OCI-LY3 (cell line): ENCODE results near the gene HOXB3.

Experiments used
- H2AFZ ChIP-seq: fragments of 200-600, 300-600 bp; shearing (Covaris generic); 2 replicates; pipeline ENCODE4 v1.6.0; 2014; ENCODE audit warnings: antibody characterized with exemption, low read depth, low read length
- H3K27ac ChIP-seq: fragments of 200-600, 300-600 bp; sonication (generic); 2 replicates; pipeline ENCODE4 v1.5.1; 2014; ENCODE audit warnings: mild to moderate bottlenecking, low read length, moderate library complexity, mixed read lengths
- H3K27me3 ChIP-seq: fragments of 200-600, 300-600 bp; sonication (generic); 2 replicates; pipeline ENCODE4 v1.6.1; 2014; ENCODE audit warnings: low read depth, low read length, mixed read lengths
- H3K36me3 ChIP-seq: fragments of 200-600, 300-600 bp; sonication (generic); replicated peaks from 2 replicates; pipeline ENCODE3; 2014; ENCODE audit warnings: low read depth, low read length, mixed read lengths
- H3K4me1 ChIP-seq: fragments of 300-600, 200-600 bp; sonication (generic); 2 replicates; pipeline ENCODE4 v1.6.1; 2014; ENCODE audit warnings: low read length, mixed read lengths
- H3K4me2 ChIP-seq: fragments of 200-600, 300-600 bp; sonication (generic); 2 replicates; pipeline ENCODE4 v1.6.1; 2014; ENCODE audit warnings: low read length, mixed read lengths
- H3K4me3 ChIP-seq: fragments of 300-600, 200-600 bp; sonication (generic); 2 replicates; pipeline ENCODE4 v1.5.1; 2014; ENCODE audit warnings: antibody characterized with exemption, mild to moderate bottlenecking, low read length, moderate library complexity
- H3K79me2 ChIP-seq: fragments of 300-600, 200-600 bp; shearing (Covaris generic); 2 replicates; pipeline ENCODE4 v1.6.1; 2014; ENCODE audit warnings: mild to moderate bottlenecking, low read length, mixed read lengths
- H3K9ac ChIP-seq: fragments of 300-600, 200-600 bp; shearing (Covaris generic); 2 replicates; pipeline ENCODE4 v1.6.0; 2014; ENCODE audit warnings: mild to moderate bottlenecking, low read length, moderate library complexity
- H3K9me3 ChIP-seq: fragments of 200-600, 300-600 bp; shearing (Covaris generic); 2 replicates; pipeline ENCODE4 v1.6.1; 2014; ENCODE audit warnings: low read length, mixed read lengths; ENCODE audit not compliant: insufficient read depth
- H4K20me1 ChIP-seq: fragments of 200-600, 300-600 bp; sonication (generic); 2 replicates; pipeline ENCODE4 v1.6.1; 2016; ENCODE audit warnings: low read length, mixed read lengths; ENCODE audit not compliant: insufficient read depth
- EZH2phosphoT487 ChIP-seq: fragments of 200-600 bp; shearing (Covaris generic); IDR thresholded peaks from 2 replicates; pipeline ENCODE4 v1.6.1; 2018; ENCODE audit warnings: antibody characterized with exemption, mixed run types, low read depth
- TF ChIP-seq, protein P1 (sequence below): fragments of 200-600, 300-600 bp; sonication (generic); IDR thresholded peaks from 2 replicates; pipeline ENCODE4 v1.5.1; 2014; ENCODE audit warnings: antibody characterized with exemption, low read length, low read depth

Gene HOXB3

DNA sequence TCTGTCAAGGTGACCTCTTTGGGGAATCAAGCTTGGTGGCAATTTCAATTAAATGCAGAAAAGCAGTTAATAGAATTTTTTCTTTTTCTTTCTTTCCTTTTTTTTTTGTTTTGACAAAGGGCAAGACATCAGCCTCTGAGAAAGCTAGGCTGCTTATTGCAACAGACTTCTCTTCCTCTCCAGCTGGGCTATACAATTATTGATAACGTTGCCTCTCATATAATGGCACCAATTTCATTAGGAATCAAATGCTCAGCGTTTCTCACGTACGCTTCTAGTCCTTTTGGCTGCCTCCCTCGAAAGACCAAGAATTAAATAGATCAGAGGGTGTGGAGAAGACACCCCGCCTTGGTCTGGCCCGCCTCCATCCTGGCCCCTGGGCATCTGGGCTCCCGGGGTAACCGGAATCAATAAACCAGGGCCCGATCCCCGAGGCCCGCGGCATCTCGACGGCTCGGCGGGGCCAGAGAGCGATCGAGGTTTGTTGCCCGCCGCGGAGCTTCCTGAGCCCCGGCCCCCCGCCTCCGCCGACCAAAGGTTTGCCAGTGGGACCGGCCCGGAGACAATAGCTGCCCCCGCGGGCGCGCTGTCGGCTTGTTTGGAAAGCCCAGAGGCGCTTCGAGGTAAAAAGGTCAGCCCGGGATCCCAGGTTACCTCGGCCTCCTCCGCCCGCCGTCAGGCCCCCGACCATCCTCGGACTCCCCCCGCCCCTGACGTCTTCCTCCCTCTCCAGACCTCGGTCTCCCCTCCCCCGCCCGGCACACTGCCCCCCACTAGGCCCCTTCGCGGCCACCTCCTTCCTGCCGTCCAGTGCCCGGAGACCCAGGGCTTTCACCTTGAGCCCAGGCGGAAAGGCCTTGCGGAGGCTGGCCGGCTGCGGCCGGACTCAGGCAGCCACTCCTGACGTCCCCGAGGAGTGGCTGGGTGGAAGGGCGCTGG, 63.2 kb downstream of the HOXB3 start:
- H3K36me3 ChIP-seq = no peaks in the 10 kb centered on the region
- H3K4me3 ChIP-seq = no peak overlapping the region
- TF ChIP-seq, protein P1, sequence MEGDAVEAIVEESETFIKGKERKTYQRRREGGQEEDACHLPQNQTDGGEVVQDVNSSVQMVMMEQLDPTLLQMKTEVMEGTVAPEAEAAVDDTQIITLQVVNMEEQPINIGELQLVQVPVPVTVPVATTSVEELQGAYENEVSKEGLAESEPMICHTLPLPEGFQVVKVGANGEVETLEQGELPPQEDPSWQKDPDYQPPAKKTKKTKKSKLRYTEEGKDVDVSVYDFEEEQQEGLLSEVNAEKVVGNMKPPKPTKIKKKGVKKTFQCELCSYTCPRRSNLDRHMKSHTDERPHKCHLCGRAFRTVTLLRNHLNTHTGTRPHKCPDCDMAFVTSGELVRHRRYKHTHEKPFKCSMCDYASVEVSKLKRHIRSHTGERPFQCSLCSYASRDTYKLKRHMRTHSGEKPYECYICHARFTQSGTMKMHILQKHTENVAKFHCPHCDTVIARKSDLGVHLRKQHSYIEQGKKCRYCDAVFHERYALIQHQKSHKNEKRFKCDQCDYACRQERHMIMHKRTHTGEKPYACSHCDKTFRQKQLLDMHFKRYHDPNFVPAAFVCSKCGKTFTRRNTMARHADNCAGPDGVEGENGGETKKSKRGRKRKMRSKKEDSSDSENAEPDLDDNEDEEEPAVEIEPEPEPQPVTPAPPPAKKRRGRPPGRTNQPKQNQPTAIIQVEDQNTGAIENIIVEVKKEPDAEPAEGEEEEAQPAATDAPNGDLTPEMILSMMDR = no peak
- H3K27ac ChIP-seq = no peak overlapping the region
- no peaks in the 10 kb centered on the region for H3K79me2 ChIP-seq
- peaks cover 22% of the 10 kb centered on the region for H3K4me1 ChIP-seq
- H3K9me3 ChIP-seq = no peaks in the 10 kb centered on the region
- no peak overlapping the region for H3K4me2 ChIP-seq
- no peaks in the 10 kb centered on the region for H4K20me1 ChIP-seq
- no peak overlapping the region for H2AFZ ChIP-seq
- no peaks in the 10 kb centered on the region for H3K27me3 ChIP-seq
- no peak overlapping the region for H3K9ac ChIP-seq

DNA sequence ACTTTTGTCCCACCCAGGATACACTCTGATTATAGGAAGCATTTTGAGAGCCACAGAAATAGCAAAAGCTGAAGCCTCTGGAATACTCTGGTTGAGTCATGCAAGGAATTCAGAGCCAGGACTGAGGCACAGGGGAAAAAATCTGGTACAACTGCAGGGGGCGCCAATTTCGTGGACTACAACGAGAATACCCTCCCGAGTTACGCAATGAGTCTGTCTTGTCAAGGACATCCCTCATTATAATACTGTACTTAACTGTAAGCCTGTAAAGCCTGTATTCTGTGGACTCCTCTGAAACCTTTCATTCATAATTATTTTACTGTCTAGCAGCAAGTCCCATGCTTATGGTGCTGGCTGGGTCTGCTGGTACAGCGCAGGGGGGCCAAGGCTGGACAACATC, 67.0 kb downstream of the HOXB3 start:
- no peak overlapping the region for H3K4me2 ChIP-seq
- H3K9ac ChIP-seq = no peak overlapping the region
- no peaks in the 10 kb centered on the region for H3K27me3 ChIP-seq
- no peak overlapping the region for H2AFZ ChIP-seq
- no peaks in the 10 kb centered on the region for H4K20me1 ChIP-seq
- no peaks in the 10 kb centered on the region for H3K36me3 ChIP-seq
- H3K4me1 ChIP-seq = peaks cover 17% of the 10 kb centered on the region
- no peak overlapping the region for H3K27ac ChIP-seq
- TF ChIP-seq EZH2phosphoT487 = no peak
- TF ChIP-seq, protein P1 = peak; percentile 41
- H3K79me2 ChIP-seq = no peaks in the 10 kb centered on the region
- H3K9me3 ChIP-seq = no peaks in the 10 kb centered on the region
- no peak overlapping the region for H3K4me3 ChIP-seq

DNA sequence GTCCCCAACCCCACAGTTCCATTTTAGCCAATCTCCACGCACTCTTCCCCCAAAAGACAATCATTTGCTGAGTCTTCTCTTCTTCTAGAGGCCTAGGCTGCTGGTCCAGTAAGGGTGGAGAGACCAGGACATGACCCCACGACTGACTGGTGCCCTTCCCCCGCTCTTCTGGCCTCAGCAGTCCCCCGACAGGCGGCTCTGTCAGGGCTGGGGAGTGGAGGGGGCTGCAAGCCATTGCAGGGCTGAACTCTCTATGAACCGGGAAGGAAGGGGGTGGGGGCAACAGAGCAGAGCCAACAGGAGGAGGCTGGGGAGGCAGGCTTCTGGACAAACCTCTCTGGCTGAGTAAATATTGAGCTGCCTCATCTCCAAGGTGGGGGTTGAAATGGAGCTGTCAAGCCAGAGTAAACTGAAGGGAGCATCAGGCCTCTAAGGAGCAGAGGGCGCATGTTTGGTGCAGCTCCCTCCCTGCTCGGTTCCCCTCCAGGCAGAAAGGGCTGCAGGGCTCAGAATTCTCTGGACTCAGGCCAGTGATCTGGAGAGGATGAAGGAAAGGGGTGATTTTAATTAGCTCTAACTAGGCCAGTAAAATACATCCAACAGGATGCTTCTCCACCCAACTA, 67.9 kb downstream of the HOXB3 start:
- Histone ChIP-seq H3K27me3 (no peaks in the 10 kb centered on the region), H3K9ac (no peak overlapping the region), H3K27ac (no peak overlapping the region), H3K79me2 (no peaks in the 10 kb centered on the region), H2AFZ (peak overlapping the region; percentile 49; the same call in 1 of the 2 replicates), H3K4me3 (no peak overlapping the region), H3K36me3 (no peaks in the 10 kb centered on the region), H3K9me3 (no peaks in the 10 kb centered on the region), H3K4me1 (peaks cover 25% of the 10 kb centered on the region), H4K20me1 (no peaks in the 10 kb centered on the region), H3K4me2 (peak overlapping the region; percentile 1; the same call in 1 of the 2 replicates)
- TF ChIP-seq EZH2phosphoT487 = no peak
- TF ChIP-seq, protein P1 = no peak

DNA sequence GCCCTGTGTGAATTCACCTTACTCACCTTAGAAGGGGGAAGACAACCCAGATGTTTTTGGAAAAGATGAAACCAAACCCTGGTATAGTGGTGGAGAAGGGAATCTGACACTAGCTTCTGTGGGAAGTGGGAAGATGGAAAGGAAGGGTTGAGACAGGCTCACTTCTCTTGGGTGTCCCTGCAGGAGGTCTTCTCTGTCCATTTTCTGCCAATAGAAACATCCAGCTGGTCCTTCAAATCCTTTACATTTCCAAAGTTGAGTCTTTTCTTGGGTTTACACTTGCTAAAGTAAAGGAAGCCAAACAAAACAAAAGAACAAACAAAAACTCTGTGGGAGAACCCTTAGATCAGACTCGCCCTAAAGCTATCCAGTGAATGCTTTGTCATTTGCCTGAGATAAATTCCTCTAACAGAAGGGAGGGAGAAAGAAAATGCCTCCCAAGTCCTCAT, 69.4 kb downstream of the HOXB3 start:
- no peaks in the 10 kb centered on the region for H3K36me3 ChIP-seq
- TF ChIP-seq, protein P1 = no peak
- TF ChIP-seq EZH2phosphoT487 = no peak
- no peak overlapping the region for H3K4me3 ChIP-seq
- H4K20me1 ChIP-seq = no peaks in the 10 kb centered on the region
- no peak overlapping the region for H3K9ac ChIP-seq
- H3K4me1 ChIP-seq = peaks cover 40% of the 10 kb centered on the region
- no peak overlapping the region for H2AFZ ChIP-seq
- H3K27ac ChIP-seq = no peak overlapping the region
- H3K27me3 ChIP-seq = no peaks in the 10 kb centered on the region
- no peaks in the 10 kb centered on the region for H3K9me3 ChIP-seq
- no peak overlapping the region for H3K4me2 ChIP-seq
- H3K79me2 ChIP-seq = no peaks in the 10 kb centered on the region
